Hepatocyte (in vitro differentiated cells): ENCODE results near the gene PKNOX2. TPM values are rescaled to one million over a fixed set of nuclear protein-coding genes. Genes with fewer than 3 reads are reported as not detected.

Experiments
- DNase-seq: peaks from one replicate; pipeline ENCODE4 v3.0.0-alpha.2; 2016; ENCODE audit warnings: low spot score
- H2AFZ ChIP-seq: fragments of 200-600 bp; sonication (generic); 2 replicates; pipeline ENCODE4 v1.6.0; 2016; ENCODE audit warnings: antibody characterized with exemption, mild to moderate bottlenecking
- H3K27ac ChIP-seq: fragments of 200-600 bp; sonication (generic); 2 replicates; pipeline ENCODE4 v1.5.1; 2016; ENCODE audit warnings: mild to moderate bottlenecking
- H3K27me3 ChIP-seq: fragments of 200-600 bp; sonication (generic); 2 replicates; pipeline ENCODE4 v1.6.1; 2016
- H3K36me3 ChIP-seq: fragments of 200-600 bp; sonication (generic); replicated peaks from 2 replicates; pipeline ENCODE4 v1.5.1; 2016; ENCODE audit warnings: low read depth; ENCODE audit not compliant: insufficient read depth
- H3K4me1 ChIP-seq: fragments of 200-600 bp; sonication (generic); 2 replicates; pipeline ENCODE4 v1.5.1; 2016; ENCODE audit warnings: mild to moderate bottlenecking, moderate library complexity; ENCODE audit not compliant: insufficient read depth
- H3K4me2 ChIP-seq: fragments of 200-600 bp; sonication (generic); 2 replicates; pipeline ENCODE4 v1.6.0; 2016
- H3K4me3 ChIP-seq: fragments of 200-600 bp; sonication (generic); 2 replicates; pipeline ENCODE4 v1.5.1; 2016; ENCODE audit warnings: mild to moderate bottlenecking
- H3K79me2 ChIP-seq: fragments of 200-600 bp; sonication (generic); 2 replicates; pipeline ENCODE4 v1.6.0; 2017; ENCODE audit warnings: mild to moderate bottlenecking
- H3K9me2 ChIP-seq: fragments of 200-600 bp; sonication (generic); replicated peaks from 2 replicates; pipeline ENCODE4 v1.6.0; 2017; ENCODE audit warnings: mild to moderate bottlenecking; ENCODE audit not compliant: insufficient read depth
- H3K9me3 ChIP-seq: fragments of 200-600 bp; sonication (generic); 2 replicates; pipeline ENCODE4 v1.5.1; 2016; ENCODE audit warnings: low read depth, mild to moderate bottlenecking
- H4K20me1 ChIP-seq: fragments of 200-600 bp; sonication (generic); 2 replicates; pipeline ENCODE4 v1.6.0; 2016; ENCODE audit warnings: mild to moderate bottlenecking; ENCODE audit not compliant: insufficient read depth, poor library complexity, severe bottlenecking
- CTCF ChIP-seq: fragments of 200-600 bp; sonication (generic); IDR thresholded peaks from 2 replicates; pipeline ENCODE4 v1.5.1; 2016; ENCODE audit warnings: antibody characterized with exemption, mild to moderate bottlenecking; ENCODE audit not compliant: poor library complexity
- EZH2 ChIP-seq: fragments of 200-600 bp; sonication (generic); IDR thresholded peaks from 2 replicates; pipeline ENCODE4 v1.6.1; 2016; ENCODE audit warnings: antibody characterized with exemption, mild to moderate bottlenecking, borderline replicate concordance
- EZH2phosphoT487 ChIP-seq: fragments of 200-600 bp; sonication (generic); IDR thresholded peaks from one replicate; pipeline ENCODE4 v1.6.1; 2018; ENCODE audit warnings: antibody characterized with exemption, mild to moderate bottlenecking, low read depth, moderate library complexity; ENCODE audit not compliant: unreplicated experiment, severe bottlenecking
- WGBS: methylation state at CpG from one replicate; pipeline ENCODE4 v1.1.6; 2016; ENCODE audit warnings: low lambda C conversion rate; ENCODE audit errors: missing lambda C conversion rate; 5-methylcytosine and 5-hydroxymethylcytosine counted together
- polyA plus RNA-seq: library from polyadenylated mRNA; unstranded; fragments of >200 nt; fragmentation: Nextera tagmentation; extraction: Ambion mirVana; gene quantifications from 2 replicates; pipeline ENCODE4 v1.2.1, GENCODE V29; 2016
- total RNA-seq: library from RNA; depleted of rRNA; stranded (reverse); fragments of >200 nt; gene quantifications from 2 replicates; pipeline ENCODE4 v1.2.3, GENCODE V29; 2014

Gene PKNOX2
- total and polyA plus RNA-seq, 2 experiments from 2014 or later = 3.0 to 3.1 TPM

GRCh38 chr11:125304136-125304535 is 139.6 kb downstream of the PKNOX2 start:
- Histone ChIP-seq H3K36me3 (no peaks in the 10 kb centered on the region), H3K27ac (no peak overlapping the region), H3K4me2 (no peak overlapping the region), H3K4me3 (no peak overlapping the region), H4K20me1 (no peaks in the 10 kb centered on the region), H3K27me3 (no peaks in the 10 kb centered on the region), H3K79me2 (no peaks in the 10 kb centered on the region), H3K9me2 (no peaks in the 10 kb centered on the region), H3K4me1 (peaks cover 19% of the 10 kb centered on the region), H3K9me3 (no peaks in the 10 kb centered on the region), H2AFZ (no peak overlapping the region)
- WGBS = 51% methylated on average over 6 of the region's 7 CpGs
- TF ChIP-seq EZH2phosphoT487 = no peak
- TF ChIP-seq CTCF = no peak
- no peak for TF ChIP-seq EZH2
- peak; percentile 28 for DNase-seq

- TF ChIP-seq EZH2 = no peak
- no peak for TF ChIP-seq CTCF
- no peak for TF ChIP-seq EZH2phosphoT487
- peaks cover 19% of the 10 kb centered on the region for H3K4me1 ChIP-seq
- H3K27ac ChIP-seq = no peak overlapping the region
- no peak overlapping the region for H2AFZ ChIP-seq
- DNase-seq = no peak
- no peaks in the 10 kb centered on the region for H3K9me3 ChIP-seq
- H3K4me2 ChIP-seq = no peak overlapping the region
- WGBS = 85% methylated on average over 9 of the region's 9 CpGs
- no peak overlapping the region for H3K4me3 ChIP-seq
- H4K20me1 ChIP-seq = no peaks in the 10 kb centered on the region
- H3K79me2 ChIP-seq = no peaks in the 10 kb centered on the region
- no peaks in the 10 kb centered on the region for H3K9me2 ChIP-seq
- no peaks in the 10 kb centered on the region for H3K36me3 ChIP-seq
- H3K27me3 ChIP-seq = no peaks in the 10 kb centered on the region
These were observed 140.3 kb downstream of the PKNOX2 start for GRCh38 chr11:125304876-125305275.

GRCh38 chr11:125305345-125305744 is 140.8 kb downstream of the PKNOX2 start:
- no peaks in the 10 kb centered on the region for H4K20me1 ChIP-seq
- H3K27ac ChIP-seq = no peak overlapping the region
- no peaks in the 10 kb centered on the region for H3K9me3 ChIP-seq
- no peaks in the 10 kb centered on the region for H3K79me2 ChIP-seq
- no peaks in the 10 kb centered on the region for H3K36me3 ChIP-seq
- no peak for DNase-seq
- 76% methylated on average over 7 of the region's 7 CpGs for WGBS
- H3K4me2 ChIP-seq = no peak overlapping the region
- TF ChIP-seq CTCF (no peak), EZH2 (no peak), EZH2phosphoT487 (no peak)
- H3K4me3 ChIP-seq = no peak overlapping the region
- H2AFZ ChIP-seq = no peak overlapping the region
- H3K27me3 ChIP-seq = no peaks in the 10 kb centered on the region
- peaks cover 15% of the 10 kb centered on the region for H3K4me1 ChIP-seq
- H3K9me2 ChIP-seq = no peaks in the 10 kb centered on the region

- Histone ChIP-seq H4K20me1 (no peaks in the 10 kb centered on the region), H3K27ac (no peak overlapping the region), H3K4me3 (no peak overlapping the region), H3K9me3 (no peaks in the 10 kb centered on the region), H3K4me2 (no peak overlapping the region), H3K79me2 (no peaks in the 10 kb centered on the region), H3K4me1 (peaks cover 8% of the 10 kb centered on the region), H3K36me3 (no peaks in the 10 kb centered on the region), H3K9me2 (no peaks in the 10 kb centered on the region), H3K27me3 (no peaks in the 10 kb centered on the region), H2AFZ (no peak overlapping the region)
- TF ChIP-seq EZH2 (no peak), CTCF (no peak), EZH2phosphoT487 (no peak)
- DNase-seq = no peak
- WGBS = 66% methylated on average over 7 of the region's 7 CpGs
These were observed 141.9 kb downstream of the PKNOX2 start for GRCh38 chr11:125306476-125306875.
